Keratinocyte (primary cell): ENCODE measurements around the gene PRRX1.

Source experiments
- EZH2 ChIP-seq: IDR thresholded peaks from one replicate; pipeline ENCODE4 v1.6.1; 2012; ENCODE audit warnings: inconsistent platforms, mild to moderate bottlenecking, low read length, moderate library complexity
- TF ChIP-seq, protein P1 (sequence below), 3 experiments: IDR thresholded peaks in 1 of 3; conservative IDR thresholded peaks in 1 of 3; optimal IDR thresholded peaks in 1 of 3; 2 replicates in 2 of 3; 3 replicates in 1 of 3; pipeline versions ENCODE3 to v1.5.1; 2011; ENCODE audit warnings: low read length in 3 of 3, mild to moderate bottlenecking in 3 of 3, moderate library complexity in 2 of 3, control low read depth in 1 of 3, inconsistent platforms in 1 of 3; ENCODE audit not compliant: insufficient read depth in 2 of 3; ENCODE audit errors: extremely low read depth in 1 of 3

DNA sequence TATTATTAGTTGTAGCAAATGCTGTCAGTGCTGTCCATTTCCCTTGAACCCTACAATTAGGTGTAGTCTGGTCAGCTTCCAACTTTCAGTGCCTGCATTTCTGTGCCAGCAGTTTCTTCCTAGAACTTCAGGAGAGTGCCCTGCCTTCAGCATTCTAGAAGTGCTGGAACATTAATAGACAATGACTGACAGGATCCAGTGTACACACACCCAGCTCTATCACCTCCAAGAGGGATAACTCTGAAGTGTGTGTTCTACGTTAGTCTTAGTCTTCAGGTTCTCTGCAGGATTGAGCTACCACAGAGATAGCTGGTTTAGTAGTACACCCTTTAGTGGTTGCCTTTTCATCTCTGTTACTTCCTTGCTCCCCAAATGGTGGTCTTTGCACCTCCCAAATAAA lies 61.4 kb downstream of the PRRX1 start:
- TF ChIP-seq, protein P1, sequence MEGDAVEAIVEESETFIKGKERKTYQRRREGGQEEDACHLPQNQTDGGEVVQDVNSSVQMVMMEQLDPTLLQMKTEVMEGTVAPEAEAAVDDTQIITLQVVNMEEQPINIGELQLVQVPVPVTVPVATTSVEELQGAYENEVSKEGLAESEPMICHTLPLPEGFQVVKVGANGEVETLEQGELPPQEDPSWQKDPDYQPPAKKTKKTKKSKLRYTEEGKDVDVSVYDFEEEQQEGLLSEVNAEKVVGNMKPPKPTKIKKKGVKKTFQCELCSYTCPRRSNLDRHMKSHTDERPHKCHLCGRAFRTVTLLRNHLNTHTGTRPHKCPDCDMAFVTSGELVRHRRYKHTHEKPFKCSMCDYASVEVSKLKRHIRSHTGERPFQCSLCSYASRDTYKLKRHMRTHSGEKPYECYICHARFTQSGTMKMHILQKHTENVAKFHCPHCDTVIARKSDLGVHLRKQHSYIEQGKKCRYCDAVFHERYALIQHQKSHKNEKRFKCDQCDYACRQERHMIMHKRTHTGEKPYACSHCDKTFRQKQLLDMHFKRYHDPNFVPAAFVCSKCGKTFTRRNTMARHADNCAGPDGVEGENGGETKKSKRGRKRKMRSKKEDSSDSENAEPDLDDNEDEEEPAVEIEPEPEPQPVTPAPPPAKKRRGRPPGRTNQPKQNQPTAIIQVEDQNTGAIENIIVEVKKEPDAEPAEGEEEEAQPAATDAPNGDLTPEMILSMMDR (optimal IDR thresholded peaks at IDR 0.05 in 1 of 3, IDR thresholded peaks at IDR 0.05 in 1 of 3, conservative IDR thresholded peaks at IDR 0.05 in 1 of 3; ENCODE audit: extremely low read depth in 1 of 3, insufficient read depth in 2 of 3, low read length in 3 of 3): no peak
- no peak for TF ChIP-seq EZH2
